ENCODE results near the gene GREB1L.

- no peak for TF ChIP-seq CTCF (IDR thresholded peaks at IDR 0.05; ENCODE audit: low read length)
- no peak for TF ChIP-seq EZH2 (optimal IDR thresholded peaks at IDR 0.05; ENCODE audit: low read depth, low read length)
Observed at GRCh38 chr18:21456428-21457178, 214.6 kb downstream of the GREB1L start.
